Pancreas (tissue), 10 donors: ENCODE data around the gene TRAF2. TPM values are rescaled to one million over a fixed set of nuclear protein-coding genes. Genes with fewer than 3 reads are reported as not detected.
A peak's percentile ranks its signal among the peaks of the same experiment; 100 is the strongest.

Experiments used
- ATAC-seq, 4 donors: fragments of 200-7000 bp; cut with Tn5 transposase; one replicate each; pipeline versions ENCODE4 v1.8.0 to v1.9.1; 2020; ENCODE audit warnings: mild to moderate bottlenecking in 4 of 4, moderate library complexity in 4 of 4
- DNase-seq, 6 donors: peaks; one replicate each; pipeline ENCODE4 v3.0.0-alpha.2; 2020
- FAIRE-seq: peaks from 2 replicates; lab custom pipeline; 2012; peaks lifted over from hg19 to GRCh38; lab: Jason Lieb, UNC
- H3K27ac ChIP-seq, 4 donors: fragments of 200-600 bp; sonication (generic); 1 replicate in 3 of 4; 2 replicates in 1 of 4; pipeline versions ENCODE4 v1.5.0 to v1.8.0; 2020
- H3K27me3 ChIP-seq, 4 donors: fragments of 200-600 bp; one replicate each; pipeline ENCODE4 v1.8.0; 2021
- H3K36me3 ChIP-seq, 3 donors: fragments of 200-600 bp; sonication (generic) in 1 of 3; one replicate each; pipeline versions ENCODE4 v1.5.0 to v1.8.0; 2020 to 2021
- H3K4me1 ChIP-seq, 3 donors: fragments of 200-600 bp; one replicate each; pipeline ENCODE4 v1.8.0; 2021
- H3K4me3 ChIP-seq, 4 donors: fragments of 200-600 bp; sonication (generic) in 2 of 4; one replicate each; pipeline versions ENCODE4 v1.5.0 to v1.8.0; 2020 to 2021
- H3K9me3 ChIP-seq, 4 donors: fragments of 200-600 bp; one replicate each; pipeline ENCODE4 v1.8.0; 2021
- CTCF ChIP-seq, 4 donors: fragments of 200-600 bp; sonication (generic) in 3 of 4; IDR thresholded peaks; one replicate each; pipeline versions ENCODE4 v1.5.0 to v1.8.0; 2021; ENCODE audit warnings: antibody characterized with exemption in 4 of 4
- WGBS, 2 donors: extraction: QIAGEN DNeasy Blood & Tissue Kit; methylation state at CpG; one replicate each; pipeline ENCODE4 v1.1.7; 2013; 5-methylcytosine and 5-hydroxymethylcytosine counted together
- intact Hi-C, 3 donors: fragments of 100-400 bp; cut with DNase I; formaldehyde crosslinking; loops; one replicate each; pipeline versions ENCODE4 v1.11.1 to v1.14.2; 2022
- polyA plus RNA-seq, 2 donors: library from polyadenylated mRNA; stranded (reverse); fragments of 200-250 nt; gene quantifications; one replicate each; pipeline ENCODE4 v1.2.3, GENCODE V29; 2013
- total RNA-seq, 6 donors: library from RNA; stranded (reverse); fragmentation: NEBNext Ultra II Directional in 4 of 6; extraction: Animal tissue kit (Norgen Biotek cat#: 25700) in 4 of 6; gene quantifications; one replicate each; pipeline versions ENCODE4 v1.2.1 to v1.2.4, GENCODE V29; 2021 to 2023
- donor health status: healthy with polysubstance abuse.
- donor health status: DM: no; HTN: no; CAD: no; lungs with moderate emphysema.
- donor health status: DM: no; HTN: no; CAD: no.
- donor health status: control.
- donor health status: control.
- donor health status: Bipolar disorder and iron deficiency.
- donor health status: DM: yes; HTN: yes; CAD: no.
- donor health status: DM: no; HTN: no; CAD: no.
- donor health status: DM: no; HTN: no; CAD: no.
- donor health status: DM: yes; HTN: yes; CAD: no.

The TRAF2 gene
- total and polyA plus RNA-seq, 8 donors: 4.8 to 14.4 (median 8.2) TPM

- FAIRE-seq (no peak), DNase-seq (peak in 5 of 6 donors; percentile 17 to 74 (median 45)), ATAC-seq (no peak)
- no peaks in the 10 kb centered on the region for H3K9me3 ChIP-seq
- H3K36me3 ChIP-seq: peaks cover 0 to 12% (median 0%) of the 10 kb centered on the region in 3 donors
- H3K27ac ChIP-seq: no peak overlapping the region
- peaks cover 43 to 46% (median 45%) of the 10 kb centered on the region in 3 donors for H3K4me1 ChIP-seq
- H3K4me3 ChIP-seq: no peak overlapping the region
- WGBS, 2 donors: 86 to 89% methylated on average over 25 to 26 of the region's 26 CpGs
- intact Hi-C loops: no loop called here
- H3K27me3 ChIP-seq: no peaks in the 10 kb centered on the region
- no peak for TF ChIP-seq CTCF (IDR thresholded peaks at IDR 0.05)
Observed at GRCh38 chr9:136855461-136856078, 30.7 kb upstream of the TRAF2 start.

GRCh38 chr9:136856079-136856476, 30.2 kb upstream of the TRAF2 start:
- Histone ChIP-seq H3K27ac (no peak overlapping the region), H3K4me1 (peaks cover 38 to 42% (median 39%) of the 10 kb centered on the region in 3 donors), H3K27me3 (no peaks in the 10 kb centered on the region), H3K4me3 (no peak overlapping the region), H3K36me3 (peaks cover 0 to 12% (median 3%) of the 10 kb centered on the region in 3 donors), H3K9me3 (no peaks in the 10 kb centered on the region)
- TF ChIP-seq CTCF (IDR thresholded peaks at IDR 0.05): no peak
- ATAC-seq: no peak
- no peak for FAIRE-seq
- 61 to 65% methylated on average over 15 of the region's 15 CpGs for WGBS, 2 donors
- peak; percentile 12 to 81 (median 37) for DNase-seq
- intact Hi-C loops: no loop called here

- intact Hi-C loops: no loop called here
- TF ChIP-seq CTCF (IDR thresholded peaks at IDR 0.05): no peak
- DNase-seq: peak; percentile 26 to 72 (median 47)
Observed at GRCh38 chr9:136856541-136857141, 29.7 kb upstream of the TRAF2 start.

GRCh38 chr9:136857166-136857565, 29.1 kb upstream of the TRAF2 start:
- no peaks in the 10 kb centered on the region for H3K27me3 ChIP-seq
- no peak overlapping the region for H3K4me3 ChIP-seq
- ATAC-seq: no peak
- no peak for TF ChIP-seq CTCF (IDR thresholded peaks at IDR 0.05)
- peaks cover 30 to 31% (median 31%) of the 10 kb centered on the region in 3 donors for H3K4me1 ChIP-seq
- peak overlapping the region; percentile 46 to 76 (median 58) for H3K27ac ChIP-seq
- peak in 5 of 6 donors; percentile 35 to 83 (median 64) for DNase-seq
- intact Hi-C loops: no loop called here
- H3K36me3 ChIP-seq: peaks cover 0 to 18% (median 9%) of the 10 kb centered on the region in 3 donors
- H3K9me3 ChIP-seq: no peaks in the 10 kb centered on the region
- WGBS, 2 donors: 72 to 76% methylated on average over 18 to 19 of the region's 19 CpGs
- no peak for FAIRE-seq

More at GRCh38 chr9:136856541-136857141, 29.7 kb upstream of the TRAF2 start:
- ATAC-seq (no peak), FAIRE-seq (no peak)
- H3K4me3 ChIP-seq: no peak overlapping the region
- peaks cover 32 to 36% (median 34%) of the 10 kb centered on the region in 3 donors for H3K4me1 ChIP-seq
- H3K9me3 ChIP-seq: no peaks in the 10 kb centered on the region
- no peaks in the 10 kb centered on the region for H3K27me3 ChIP-seq
- H3K27ac ChIP-seq: peak overlapping the region in 1 of 4 donors; percentile 76
- H3K36me3 ChIP-seq: peaks cover 0 to 13% (median 6%) of the 10 kb centered on the region in 3 donors
- 80 to 81% methylated on average over 12 to 14 of the region's 14 CpGs for WGBS, 2 donors
